ENCODE results near the gene JSRP1. TPM values are rescaled to one million over a fixed set of nuclear protein-coding genes. Genes with fewer than 3 reads are reported as not detected.

Gene JSRP1
- total RNA-seq, 6 experiments from 2014 or later = 0.28 to 0.81 (median 0.42) TPM; not detected in 3

- DNase-seq (no peak), ATAC-seq (no peak)
- TF ChIP-seq POLR2A (IDR thresholded peaks at IDR 0.05) = no peak
- TF ChIP-seq CTCF (IDR thresholded peaks at IDR 0.05) = no peak
- intact Hi-C loops (cut with DNase I) = no loop called here
- Histone ChIP-seq H3K4me1 (peaks cover 0 to 15% (median 0%) of the 10 kb centered on the region in 4 donors), H3K9me3 (no peaks in the 10 kb centered on the region), H3K27ac (no peak overlapping the region), H3K4me3 (no peak overlapping the region), H3K36me3 (peaks cover 12 to 39% (median 28%) of the 10 kb centered on the region in 4 donors), H3K27me3 (peaks cover 2 to 7% of the 10 kb centered on the region in 2 donors)
- 100% methylated on average over 4 of the region's 28 CpGs for WGBS (ENCODE audit: insufficient coverage, low coverage, low lambda C conversion rate, missing lambda C conversion rate)
Measured at GRCh38 chr19:2247433-2248101, 8.7 kb downstream of the JSRP1 start.

GRCh38 chr19:2246801-2247361 is 9.3 kb downstream of the JSRP1 start:
- WGBS (ENCODE audit: insufficient coverage, low coverage, low lambda C conversion rate, missing lambda C conversion rate) = no CpG with 5 or more reads among the region's 26 CpGs
- DNase-seq = peak in 2 of 3 donors; percentile 72 to 76

GRCh38 chr19:2246014-2246620 is 10.1 kb downstream of the JSRP1 start:
- Histone ChIP-seq H3K4me3 (no peak overlapping the region), H3K4me1 (peaks cover 0 to 21% (median 5%) of the 10 kb centered on the region in 4 donors), H3K27ac (no peak overlapping the region), H3K27me3 (no peaks in the 10 kb centered on the region), H3K36me3 (peaks cover 12 to 39% (median 28%) of the 10 kb centered on the region in 4 donors), H3K9me3 (no peaks in the 10 kb centered on the region)
- TF ChIP-seq CTCF (IDR thresholded peaks at IDR 0.05) = no peak
- ATAC-seq = no peak
- no peak for DNase-seq
- intact Hi-C loops (cut with DNase I) = no loop called here
- 83% methylated on average over 6 of the region's 25 CpGs for WGBS (ENCODE audit: insufficient coverage, low coverage, low lambda C conversion rate, missing lambda C conversion rate)

More at GRCh38 chr19:2246801-2247361, 9.3 kb downstream of the JSRP1 start:
- H3K36me3 ChIP-seq = peaks cover 12 to 39% (median 28%) of the 10 kb centered on the region in 4 donors
- no peak overlapping the region for H3K27ac ChIP-seq
- intact Hi-C loops (cut with DNase I) = no loop called here
- H3K9me3 ChIP-seq = no peaks in the 10 kb centered on the region
- peaks cover 0 to 4% of the 10 kb centered on the region in 2 donors for H3K27me3 ChIP-seq
- TF ChIP-seq CTCF (IDR thresholded peaks at IDR 0.05) (no peak), POLR2A (IDR thresholded peaks at IDR 0.05) (no peak)
- H3K4me1 ChIP-seq = peaks cover 0 to 19% (median under 1%) of the 10 kb centered on the region in 4 donors
- H3K4me3 ChIP-seq = no peak overlapping the region
- peak; percentile 52 to 82 (median 75) for ATAC-seq

- no peaks in the 10 kb centered on the region for H3K27me3 ChIP-seq
- no peak for DNase-seq
- H3K27ac ChIP-seq = no peak overlapping the region
- no peak overlapping the region for H3K4me3 ChIP-seq
- WGBS (ENCODE audit: insufficient coverage, low coverage, low lambda C conversion rate, missing lambda C conversion rate) = no CpG with 5 or more reads among the region's 15 CpGs
- H3K4me1 ChIP-seq = peaks cover 0 to 20% (median 8%) of the 10 kb centered on the region in 4 donors
- intact Hi-C loops (cut with DNase I) = no loop called here
- H3K9me3 ChIP-seq = no peaks in the 10 kb centered on the region
- TF ChIP-seq POLR2A (IDR thresholded peaks at IDR 0.05) (no peak), CTCF (IDR thresholded peaks at IDR 0.05) (no peak)
- H3K36me3 ChIP-seq = peaks cover 12 to 39% (median 28%) of the 10 kb centered on the region in 4 donors
- ATAC-seq = no peak
Measured at GRCh38 chr19:2245273-2245672, 10.9 kb downstream of the JSRP1 start.
